HG02588 (cell line): Measurements from ENCODE around the gene TBC1D2.

Source experiments
- ATAC-seq: cut with Tn5 transposase; IDR thresholded peaks from one replicate; pipeline ENCODE4 v1.9.1; 2021; ENCODE audit warnings: mild to moderate bottlenecking, moderate library complexity; ENCODE audit not compliant: unreplicated experiment

Gene TBC1D2

GRCh38 chr9:98192503-98193335 lies 62.7 kb downstream of the TBC1D2 start, which contains the start of gene CORO2A:
CORO2A (minus strand) TSS chr9:98192637; CDS start chr9:98157660, 34,977 bp downstream.
- peak; percentile 56 for ATAC-seq

DNA sequence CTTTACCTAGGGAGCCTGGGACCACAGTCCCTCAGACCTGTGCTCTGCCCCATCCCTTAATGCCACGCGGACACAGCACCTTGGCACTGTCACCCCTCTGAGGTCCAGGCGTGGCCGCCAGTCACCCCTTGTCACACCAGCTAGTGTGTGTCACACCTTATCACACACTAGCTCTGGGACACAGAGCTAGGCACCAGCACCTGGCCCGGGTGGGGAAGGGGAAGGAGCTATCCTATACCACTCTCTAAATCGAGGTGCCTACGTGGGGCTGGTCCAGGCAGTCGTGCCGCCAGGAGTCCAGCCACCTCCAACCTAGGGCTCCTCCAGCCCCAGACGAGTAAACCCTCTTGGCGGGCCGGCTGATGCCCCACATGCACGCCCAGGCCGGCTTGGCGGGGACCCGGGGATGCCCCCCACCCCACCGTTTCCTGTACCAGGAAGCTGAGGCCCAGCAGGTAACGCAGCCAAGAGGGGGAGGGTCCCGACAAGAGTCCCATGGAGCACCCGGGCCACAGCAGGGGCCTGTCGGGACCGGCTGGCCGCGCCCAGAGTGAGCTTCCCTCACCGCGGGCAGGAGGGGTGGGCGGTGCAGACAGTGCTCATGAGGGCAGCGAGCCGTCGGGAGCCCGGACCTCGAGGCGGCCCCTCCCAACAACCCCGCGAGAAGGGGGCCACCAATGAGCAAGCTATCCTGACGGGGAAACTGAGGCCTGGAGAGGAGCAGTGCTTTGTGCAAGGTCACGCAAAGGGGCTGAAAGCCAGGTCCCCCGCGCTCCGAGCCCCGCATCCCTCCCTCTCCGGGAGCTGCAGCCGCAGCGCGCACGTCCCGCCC lies 63.6 kb downstream of the TBC1D2 start:
- no peak for ATAC-seq

- no peak for ATAC-seq
These were observed 64.3 kb downstream of the TBC1D2 start for GRCh38 chr9:98191181-98191608.

DNA sequence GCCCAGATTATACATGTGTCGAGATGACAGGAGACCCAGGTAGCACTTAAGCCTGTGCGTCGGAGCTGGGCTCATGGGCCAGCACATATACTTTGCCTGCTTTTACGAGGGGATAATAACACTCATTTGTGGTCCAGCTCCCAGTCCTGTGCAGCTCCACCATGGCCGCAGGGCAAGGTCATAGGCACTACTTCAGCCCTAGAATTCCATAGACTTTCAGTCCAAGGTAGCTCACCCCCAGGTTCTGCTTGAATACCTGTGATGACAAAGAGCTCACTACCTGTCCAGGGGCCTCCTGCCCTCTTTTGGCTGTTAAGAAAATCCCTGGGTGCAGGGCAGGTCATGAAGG lies 64.7 kb downstream of the TBC1D2 start:
- ATAC-seq: no peak

DNA sequence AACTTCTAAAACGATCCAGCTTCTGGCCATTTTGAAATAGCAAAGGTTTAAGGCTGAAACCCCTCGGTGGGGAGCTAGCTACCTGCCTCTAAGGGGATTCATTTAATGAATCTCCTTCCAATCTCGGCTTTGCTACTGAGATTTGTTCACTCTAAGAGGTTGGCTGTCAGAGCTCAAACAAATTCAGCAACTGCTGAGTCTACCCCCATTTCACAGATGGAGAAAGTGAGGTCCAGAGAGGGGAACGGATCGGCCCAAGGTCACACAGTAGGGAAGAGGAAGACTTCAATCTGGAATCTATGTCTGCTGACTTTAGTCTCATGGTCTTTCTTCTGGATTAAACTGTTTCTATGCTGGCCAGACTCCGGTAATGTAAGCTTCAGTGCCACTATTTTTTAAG lies 66.0 kb downstream of the TBC1D2 start:
- ATAC-seq: no peak

GRCh38 chr9:98187926-98188325 lies 67.5 kb downstream of the TBC1D2 start:
- ATAC-seq: no peak

DNA sequence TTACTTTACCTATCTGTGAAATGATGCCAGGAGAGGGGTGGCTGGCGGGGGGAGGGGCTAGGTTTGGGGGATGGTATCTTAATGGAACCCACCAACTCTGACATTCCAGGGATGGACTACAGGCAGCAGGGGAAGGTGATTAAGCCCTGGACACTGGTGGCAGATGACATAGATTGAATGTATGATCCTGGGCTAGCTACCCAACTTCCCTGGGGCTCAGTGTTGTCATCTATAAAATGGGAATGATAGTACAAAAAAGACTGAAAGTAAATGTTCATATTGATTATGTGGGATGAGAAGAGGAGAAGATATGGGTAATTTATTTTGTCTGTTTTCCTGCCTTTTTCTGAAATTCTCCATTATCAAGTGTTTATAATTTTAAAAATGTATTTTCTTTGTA lies 69.2 kb downstream of the TBC1D2 start:
- no peak for ATAC-seq

GRCh38 chr9:98185611-98186171 lies 69.8 kb downstream of the TBC1D2 start:
- ATAC-seq: no peak

- no peak for ATAC-seq
These were observed 70.4 kb downstream of the TBC1D2 start for GRCh38 chr9:98185021-98185567.

- ATAC-seq: no peak
These were observed 71.1 kb downstream of the TBC1D2 start for GRCh38 chr9:98184326-98184725.

GRCh38 chr9:98182889-98183599 lies 72.4 kb downstream of the TBC1D2 start:
- no peak for ATAC-seq

DNA sequence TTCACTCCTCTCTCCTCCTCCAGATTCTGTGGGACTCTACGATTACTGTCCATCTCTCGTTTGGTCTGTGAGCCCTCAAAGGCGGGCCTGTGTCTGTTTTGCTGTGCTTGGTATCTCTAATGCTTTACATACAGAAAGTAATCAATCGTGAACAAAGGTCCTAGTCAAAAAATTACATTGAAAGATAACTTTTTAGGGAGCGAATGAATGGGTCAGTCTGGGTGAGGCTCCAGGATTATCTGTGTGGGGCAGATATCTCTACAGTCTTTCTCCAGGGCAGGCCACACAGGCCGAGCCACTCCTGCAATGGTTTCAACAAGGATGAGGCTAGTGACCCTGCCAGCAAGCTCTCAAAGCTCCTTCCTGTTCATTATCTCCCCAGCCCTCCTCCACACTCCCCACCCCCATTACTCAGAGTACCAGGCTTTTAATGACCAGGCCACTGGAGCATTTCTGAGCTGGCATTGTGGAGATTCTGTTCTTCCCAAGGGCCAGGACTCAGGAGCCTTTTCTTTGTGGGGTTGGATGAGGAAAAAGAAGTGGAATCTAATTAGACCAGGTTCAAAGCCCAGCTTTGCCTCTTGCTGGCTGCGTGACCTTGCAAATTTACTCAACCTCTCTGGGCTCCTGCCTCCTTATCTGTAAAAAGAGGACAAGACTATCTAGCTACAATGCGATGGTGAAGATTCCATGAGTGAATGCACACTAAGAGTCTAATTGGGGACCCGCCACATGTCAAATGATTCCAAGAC lies 73.2 kb downstream of the TBC1D2 start:
- ATAC-seq: no peak

DNA sequence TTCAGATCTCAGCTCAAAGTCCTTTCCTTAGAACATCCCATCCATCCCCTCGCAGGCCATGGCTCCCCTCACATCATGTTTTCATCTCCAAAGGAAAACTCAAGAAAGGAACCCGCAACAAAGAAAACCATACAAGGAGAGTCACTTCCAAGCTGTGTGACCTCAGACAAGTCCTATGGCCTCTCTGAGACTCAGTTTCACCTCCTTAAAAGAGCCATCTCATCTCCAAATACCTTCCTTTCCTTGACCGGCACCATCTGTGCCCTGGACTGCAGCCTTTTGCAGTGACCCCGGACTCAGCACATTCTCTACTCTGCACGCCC lies 73.7 kb downstream of the TBC1D2 start:
- ATAC-seq: no peak

DNA sequence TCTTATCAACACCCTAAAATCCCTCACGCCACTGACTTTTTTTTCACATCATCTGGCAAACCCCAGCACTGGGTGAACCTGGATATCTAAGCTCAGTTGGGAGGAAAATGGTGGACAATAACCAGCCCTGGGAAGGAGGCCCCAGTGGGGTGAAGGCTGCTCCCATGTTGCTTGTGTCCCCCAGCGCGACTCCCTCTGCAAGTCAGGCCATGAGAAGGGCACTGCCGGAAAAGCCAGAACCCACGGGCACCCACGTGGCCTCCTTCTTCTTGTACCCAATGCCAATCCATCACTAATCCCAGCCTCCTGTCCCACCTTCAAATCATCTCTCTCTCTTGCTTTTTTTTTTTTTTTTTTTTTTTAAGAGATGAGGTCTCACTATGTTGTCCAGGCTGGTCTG lies 74.5 kb downstream of the TBC1D2 start:
- no peak for ATAC-seq

DNA sequence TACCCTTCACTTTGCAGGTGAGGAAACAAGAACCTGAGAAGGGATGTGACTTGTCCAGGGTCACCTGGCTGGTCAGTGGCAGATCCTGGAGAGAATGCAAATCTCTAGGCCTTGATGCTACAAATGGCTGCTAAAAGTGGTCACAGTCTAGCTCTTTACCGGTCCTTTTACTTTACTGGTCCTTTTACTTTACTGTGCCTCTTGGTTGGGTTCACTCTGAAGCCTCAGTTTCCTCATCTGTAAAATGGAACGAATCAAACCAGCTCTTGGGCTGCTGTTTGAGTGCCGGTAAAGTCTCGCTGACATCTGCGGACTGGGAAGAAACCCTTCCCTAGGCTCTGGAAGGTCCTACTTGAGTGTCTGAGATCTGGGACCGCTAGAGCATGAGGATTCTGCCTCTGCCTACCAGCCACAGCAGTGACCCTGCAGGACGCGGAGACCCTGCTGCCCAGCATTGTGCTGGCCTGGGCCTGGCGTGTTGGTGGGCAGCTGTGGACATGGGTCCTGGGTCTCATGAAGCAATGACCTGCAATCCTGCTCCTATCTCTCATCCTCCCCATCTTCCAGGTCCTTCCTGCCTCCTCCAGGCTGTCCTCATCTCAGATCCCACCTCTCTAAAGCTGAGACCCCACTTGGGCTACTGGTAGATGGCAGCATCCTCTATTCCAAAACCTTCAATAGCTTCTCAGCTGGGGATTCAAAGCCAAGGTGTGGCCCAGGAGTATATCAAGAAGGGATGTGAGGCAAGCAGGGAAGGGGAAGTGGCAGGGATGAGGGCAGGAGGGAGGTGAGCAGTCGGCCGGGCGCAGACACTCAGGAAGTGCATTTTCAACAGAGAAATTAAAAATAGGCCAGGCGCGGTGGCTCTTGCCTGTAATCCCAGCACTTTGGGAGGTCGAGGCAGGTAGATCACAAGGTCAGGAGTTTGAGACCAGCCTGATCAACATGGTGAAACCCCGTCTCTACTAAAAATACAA lies 76.3 kb downstream of the TBC1D2 start:
- ATAC-seq: no peak

DNA sequence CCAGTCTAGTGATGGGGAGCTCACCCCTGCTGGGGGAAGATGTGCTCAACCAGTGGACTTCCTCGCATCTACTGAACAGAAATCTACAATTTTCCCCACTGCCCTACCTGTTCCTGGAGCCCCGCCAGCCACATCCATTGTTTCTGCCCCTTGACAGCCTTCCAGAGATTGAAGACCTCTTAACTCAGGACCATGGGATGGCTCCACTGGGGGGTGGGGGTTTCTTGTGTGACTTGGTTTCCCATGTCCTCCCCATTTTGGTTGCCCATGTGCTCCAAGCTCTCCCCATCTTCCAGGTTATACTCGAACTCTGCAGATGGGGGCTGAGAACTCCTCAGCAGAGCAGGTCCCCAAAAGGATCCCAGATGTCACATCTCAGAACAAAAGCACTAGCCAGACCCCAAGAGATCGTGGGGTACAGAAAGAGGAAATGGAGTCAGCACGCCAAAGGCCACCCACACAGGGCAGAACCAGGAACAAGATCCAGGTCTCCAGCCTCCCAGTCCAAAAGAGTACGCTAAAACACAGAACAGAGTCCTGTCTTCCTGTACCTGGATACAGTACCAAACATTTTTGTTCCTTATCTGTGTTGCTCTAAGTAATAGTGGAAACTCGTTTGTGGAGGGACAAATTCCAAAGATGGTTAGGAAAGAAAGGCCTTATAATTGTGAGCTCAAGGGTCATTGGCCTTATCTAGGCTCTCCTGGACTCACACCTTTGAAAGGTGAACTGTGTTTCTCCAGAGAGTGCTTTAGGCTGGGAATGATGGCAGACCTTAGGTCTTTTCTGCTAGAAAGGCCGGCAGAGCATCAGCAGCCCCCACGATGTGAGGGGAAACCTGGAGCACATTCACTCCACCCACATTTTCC lies 78.8 kb downstream of the TBC1D2 start:
- no peak for ATAC-seq

- no peak for ATAC-seq
These were observed 79.7 kb downstream of the TBC1D2 start for GRCh38 chr9:98175762-98176161.

- no peak for ATAC-seq
These were observed 80.3 kb downstream of the TBC1D2 start for GRCh38 chr9:98175028-98175569.
